NT2/D1 (cell line): ENCODE results near the gene FERD3L.

Experiments
- DNase-seq: peaks from one replicate; pipeline ENCODE4 v3.0.0-alpha.2; 2011; ENCODE audit warnings: low read depth, low spot score
- H3K27me3 ChIP-seq: 2 replicates; pipeline ENCODE4 v1.6.0; 2011; ENCODE audit warnings: mild to moderate bottlenecking; ENCODE audit not compliant: insufficient read length, insufficient read depth
- H3K36me3 ChIP-seq: 2 replicates; pipeline ENCODE4 v1.6.1; 2011; ENCODE audit warnings: mild to moderate bottlenecking, low read length, mixed read lengths; ENCODE audit not compliant: insufficient read depth, insufficient read length
- H3K4me1 ChIP-seq: 2 replicates; pipeline ENCODE4 v1.5.1; 2011; ENCODE audit not compliant: insufficient read depth, insufficient read length
- H3K4me3 ChIP-seq: 2 replicates; pipeline ENCODE4 v1.5.1; 2011; ENCODE audit warnings: low read depth; ENCODE audit not compliant: insufficient read length
- H3K9ac ChIP-seq: 2 replicates; pipeline ENCODE4 v1.6.0; 2011; ENCODE audit warnings: low read depth; ENCODE audit not compliant: insufficient read length
- H3K9me3 ChIP-seq: 2 replicates; pipeline ENCODE4 v1.5.1; 2011; ENCODE audit warnings: mild to moderate bottlenecking, low read length; ENCODE audit not compliant: insufficient read depth
- SUZ12 ChIP-seq: IDR thresholded peaks from 2 replicates; pipeline ENCODE4 v1.6.1; 2011; ENCODE audit not compliant: insufficient read length, insufficient read depth; ENCODE audit errors: extremely low read depth
- YY1 ChIP-seq: IDR thresholded peaks from 2 replicates; pipeline ENCODE4 v1.6.1; 2011; ENCODE audit not compliant: insufficient read length, insufficient read depth
- ZNF274 ChIP-seq: IDR thresholded peaks from 2 replicates; pipeline ENCODE4 v1.6.1; 2011; ENCODE audit warnings: mild to moderate bottlenecking, low read depth, low read length

The FERD3L gene

GRCh38 chr7:19102884-19103283 lies 42.3 kb downstream of the FERD3L start:
- no peak for DNase-seq
- no peaks in the 10 kb centered on the region for H3K36me3 ChIP-seq
- peaks cover 44% of the 10 kb centered on the region for H3K27me3 ChIP-seq
- TF ChIP-seq YY1: no peak
- no peak for TF ChIP-seq ZNF274
- no peak for TF ChIP-seq SUZ12
- no peak overlapping the region for H3K9ac ChIP-seq
- H3K4me3 ChIP-seq: no peak overlapping the region
- H3K9me3 ChIP-seq: no peaks in the 10 kb centered on the region
- no peaks in the 10 kb centered on the region for H3K4me1 ChIP-seq

GRCh38 chr7:19101909-19102308 lies 43.3 kb downstream of the FERD3L start:
- Histone ChIP-seq H3K9me3 (no peaks in the 10 kb centered on the region), H3K36me3 (no peaks in the 10 kb centered on the region), H3K4me3 (no peak overlapping the region), H3K27me3 (peaks cover 34% of the 10 kb centered on the region), H3K4me1 (no peaks in the 10 kb centered on the region), H3K9ac (no peak overlapping the region)
- TF ChIP-seq SUZ12: no peak
- TF ChIP-seq YY1: no peak
- TF ChIP-seq ZNF274: no peak
- no peak for DNase-seq

- Histone ChIP-seq H3K4me3 (no peak overlapping the region), H3K9ac (no peak overlapping the region), H3K36me3 (no peaks in the 10 kb centered on the region), H3K4me1 (no peaks in the 10 kb centered on the region), H3K27me3 (peaks cover 30% of the 10 kb centered on the region), H3K9me3 (no peaks in the 10 kb centered on the region)
- DNase-seq: no peak
- TF ChIP-seq YY1 (no peak), ZNF274 (no peak), SUZ12 (no peak)
These were observed 43.7 kb downstream of the FERD3L start for GRCh38 chr7:19101472-19101871.

GRCh38 chr7:19099924-19100323 lies 45.3 kb downstream of the FERD3L start:
- TF ChIP-seq ZNF274 (no peak), YY1 (no peak)
- no peaks in the 10 kb centered on the region for H3K9me3 ChIP-seq
- DNase-seq: no peak
- H3K36me3 ChIP-seq: no peaks in the 10 kb centered on the region
- peaks cover 14% of the 10 kb centered on the region for H3K27me3 ChIP-seq
- no peaks in the 10 kb centered on the region for H3K4me1 ChIP-seq
- H3K9ac ChIP-seq: no peak overlapping the region
- H3K4me3 ChIP-seq: no peak overlapping the region

- no peaks in the 10 kb centered on the region for H3K9me3 ChIP-seq
- no peaks in the 10 kb centered on the region for H3K36me3 ChIP-seq
- H3K4me3 ChIP-seq: no peak overlapping the region
- TF ChIP-seq SUZ12: no peak
- no peak for TF ChIP-seq YY1
- no peak for TF ChIP-seq ZNF274
- DNase-seq: no peak
- no peaks in the 10 kb centered on the region for H3K4me1 ChIP-seq
- no peak overlapping the region for H3K9ac ChIP-seq
- peaks cover 7% of the 10 kb centered on the region for H3K27me3 ChIP-seq
These were observed 46.0 kb downstream of the FERD3L start for GRCh38 chr7:19099194-19099593.

- H3K9ac ChIP-seq: no peak overlapping the region
- no peak for DNase-seq
- no peaks in the 10 kb centered on the region for H3K9me3 ChIP-seq
- H3K4me3 ChIP-seq: no peak overlapping the region
- no peaks in the 10 kb centered on the region for H3K36me3 ChIP-seq
- no peaks in the 10 kb centered on the region for H3K4me1 ChIP-seq
- peaks cover 6% of the 10 kb centered on the region for H3K27me3 ChIP-seq
- no peak for TF ChIP-seq SUZ12
- TF ChIP-seq YY1: no peak
- no peak for TF ChIP-seq ZNF274
These were observed 46.7 kb downstream of the FERD3L start for GRCh38 chr7:19098510-19098909.

- Histone ChIP-seq H3K9ac (no peak overlapping the region), H3K4me1 (no peaks in the 10 kb centered on the region), H3K9me3 (no peaks in the 10 kb centered on the region), H3K4me3 (no peak overlapping the region), H3K36me3 (no peaks in the 10 kb centered on the region), H3K27me3 (no peaks in the 10 kb centered on the region)
- no peak for DNase-seq
- no peak for TF ChIP-seq YY1
These were observed 47.8 kb downstream of the FERD3L start for GRCh38 chr7:19097165-19098055.
